Putamen (tissue), 1 donor: ENCODE results near the gene TSC2.
"Not testable (repeated sequence)": the region's sequence is repeated elsewhere in the genome, so short reads cannot be mapped to it uniquely, and the experiment has no call there.

Source experiments
- DNase-seq: peaks from one replicate; pipeline ENCODE4 v3.0.0-alpha.2; 2016; ENCODE audit warnings: low spot score

TSC2 gene

GRCh38 chr16:2086812-2087747, 39.3 kb downstream of the TSC2 start:
- DNase-seq = no peak

DNA sequence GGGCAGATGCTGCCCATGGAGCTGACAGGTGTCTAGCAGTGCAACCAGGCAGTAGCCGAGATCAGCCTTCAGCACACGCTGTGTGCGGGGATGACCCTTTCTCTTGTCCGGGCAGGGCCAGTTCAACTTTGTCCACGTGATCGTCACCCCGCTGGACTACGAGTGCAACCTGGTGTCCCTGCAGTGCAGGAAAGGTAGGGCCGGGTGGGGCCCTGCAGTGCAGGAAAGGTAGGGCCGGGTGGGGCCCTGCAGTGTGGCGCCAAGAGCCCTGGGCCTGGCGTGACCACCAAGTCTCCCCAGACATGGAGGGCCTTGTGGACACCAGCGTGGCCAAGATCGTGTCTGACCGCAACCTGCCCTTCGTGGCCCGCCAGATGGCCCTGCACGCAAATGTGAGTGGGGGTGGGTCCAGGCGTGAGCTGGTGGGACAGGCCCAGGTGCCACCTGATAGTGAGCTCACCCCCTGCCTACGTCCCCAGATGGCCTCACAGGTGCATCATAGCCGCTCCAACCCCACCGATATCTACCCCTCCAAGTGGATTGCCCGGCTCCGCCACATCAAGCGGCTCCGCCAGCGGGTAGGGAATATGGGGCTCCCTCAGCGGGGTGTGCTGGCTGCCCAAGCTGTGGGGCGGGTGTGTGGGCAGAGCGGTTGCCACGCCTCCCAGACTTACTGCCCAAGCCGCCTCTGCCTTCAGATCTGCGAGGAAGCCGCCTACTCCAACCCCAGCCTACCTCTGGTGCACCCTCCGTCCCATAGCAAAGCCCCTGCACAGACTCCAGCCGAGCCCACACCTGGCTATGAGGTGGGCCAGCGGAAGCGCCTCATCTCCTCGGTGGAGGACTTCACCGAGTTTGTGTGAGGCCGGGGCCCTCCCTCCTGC, 40.2 kb downstream of the TSC2 start:
- DNase-seq = no peak

DNA sequence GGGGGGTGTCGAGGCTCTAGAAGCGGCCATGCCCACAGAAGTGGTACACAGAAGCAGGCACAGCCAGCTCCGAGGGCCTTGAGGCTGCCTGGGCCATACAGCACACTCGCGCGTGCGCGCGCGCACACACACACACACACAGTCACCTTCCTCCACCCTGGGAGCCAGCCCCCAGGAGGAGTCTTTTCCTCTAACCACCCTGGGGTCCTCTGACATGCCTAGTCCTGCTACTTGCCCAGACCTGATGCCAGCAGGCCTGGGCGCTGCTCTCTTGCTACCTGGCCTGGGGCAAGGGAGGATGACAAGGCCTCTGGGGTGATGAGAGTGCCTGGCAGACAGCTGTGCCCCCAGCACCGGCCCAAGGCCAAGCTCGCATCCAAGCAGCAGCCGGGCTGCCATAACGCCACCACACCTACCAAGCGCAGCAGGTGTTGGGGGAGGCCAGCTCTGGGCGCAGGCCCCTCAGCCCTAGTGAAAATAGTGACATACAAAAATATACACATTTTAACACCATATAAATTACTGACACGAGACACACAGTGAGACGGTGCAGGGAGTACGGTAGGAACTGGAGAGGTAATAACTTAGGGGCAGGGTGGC, 41.1 kb downstream of the TSC2 start:
- no peak for DNase-seq

DNA sequence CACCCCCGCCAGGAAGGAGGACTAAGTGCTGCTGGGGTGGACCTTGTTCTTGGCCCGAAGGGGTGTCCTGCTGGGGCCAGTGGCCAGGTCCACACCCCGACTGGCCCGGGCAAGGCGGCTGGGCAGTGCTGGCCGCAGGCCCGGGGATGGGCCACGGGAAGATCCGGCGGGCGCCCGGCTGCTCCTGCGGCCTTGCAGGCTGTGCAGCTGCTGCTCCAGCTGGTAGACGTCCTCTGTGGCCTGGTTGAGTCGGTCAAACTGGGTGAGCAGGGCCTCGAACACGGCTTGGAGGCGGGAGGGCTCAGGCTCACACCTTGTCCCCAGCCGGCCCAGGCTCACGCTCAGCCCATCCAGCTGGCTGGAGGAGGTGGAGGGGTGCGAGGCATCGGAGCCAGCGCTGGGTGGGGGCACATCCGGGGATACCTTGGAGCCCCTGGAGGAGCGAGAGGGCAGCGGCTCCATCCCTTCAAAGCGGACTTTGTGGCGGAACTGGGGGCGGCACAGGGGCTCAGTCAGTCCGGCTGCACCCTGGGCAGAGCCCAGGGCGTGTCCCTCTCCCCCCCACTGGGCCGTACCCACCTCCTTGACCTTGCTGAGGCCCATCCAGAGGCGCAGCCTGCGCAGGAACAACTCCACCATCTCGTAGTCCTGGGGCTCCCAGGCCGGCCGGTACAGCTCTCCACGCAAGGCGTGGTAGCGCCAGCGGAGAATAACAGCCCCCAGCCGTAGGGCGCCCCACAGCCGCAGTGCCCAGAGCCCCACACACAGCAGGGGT, 42.1 kb downstream of the TSC2 start:
- DNase-seq = no peak

DNA sequence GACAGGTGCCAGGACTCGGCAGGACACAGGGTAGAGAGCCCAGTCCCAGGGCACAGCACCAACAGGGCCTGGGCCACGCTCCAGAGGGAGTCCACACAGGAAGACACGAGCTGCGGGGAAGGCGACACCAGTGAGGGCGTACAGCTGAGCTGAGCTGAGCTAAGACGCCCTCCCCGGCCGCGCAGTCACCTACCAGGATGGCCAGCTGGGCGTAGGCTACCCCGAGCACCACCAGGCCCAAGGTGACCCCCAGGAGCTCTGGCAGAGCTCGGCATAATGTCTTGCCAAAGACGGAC, 42.6 kb downstream of the TSC2 start:
- DNase-seq = peak; percentile 24

- no peak for DNase-seq
Measured at GRCh38 chr16:2090777-2091546, 43.2 kb downstream of the TSC2 start.

DNA sequence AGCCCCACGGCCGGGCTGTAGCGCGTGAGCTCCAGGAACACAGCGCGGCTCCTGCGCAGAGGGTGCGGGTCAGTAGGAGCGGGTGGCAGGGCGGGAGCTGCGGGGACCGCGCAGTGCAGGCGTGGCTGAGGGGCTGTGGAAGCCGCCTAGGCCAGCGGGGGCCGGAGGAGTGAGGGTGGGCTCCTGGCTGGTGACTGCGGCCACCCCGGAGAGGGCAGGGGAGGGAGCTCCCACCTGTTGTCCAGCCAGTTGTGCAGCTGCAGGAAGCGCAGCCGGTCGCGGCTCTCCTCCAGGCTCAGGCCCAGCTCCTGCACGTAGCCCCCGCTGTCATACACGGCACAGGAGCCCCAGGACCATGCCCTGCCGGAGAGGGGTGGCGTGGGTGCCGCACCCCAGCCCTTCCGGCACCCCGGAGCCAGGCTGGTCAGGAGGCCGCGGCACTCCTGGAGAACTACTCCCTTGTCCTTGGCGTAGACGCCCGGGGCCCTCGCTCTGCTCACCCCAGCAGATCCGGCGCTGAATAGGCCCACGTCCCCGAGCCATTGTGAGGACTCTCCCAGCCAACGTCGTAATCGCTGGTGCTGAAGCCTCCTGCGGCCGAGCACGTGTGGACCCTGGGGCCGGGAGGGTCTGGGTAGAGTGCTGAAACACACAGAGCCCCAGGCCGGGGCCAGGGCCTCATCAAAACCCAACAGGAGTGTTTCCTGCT, 43.9 kb downstream of the TSC2 start:
- DNase-seq = no peak

DNA sequence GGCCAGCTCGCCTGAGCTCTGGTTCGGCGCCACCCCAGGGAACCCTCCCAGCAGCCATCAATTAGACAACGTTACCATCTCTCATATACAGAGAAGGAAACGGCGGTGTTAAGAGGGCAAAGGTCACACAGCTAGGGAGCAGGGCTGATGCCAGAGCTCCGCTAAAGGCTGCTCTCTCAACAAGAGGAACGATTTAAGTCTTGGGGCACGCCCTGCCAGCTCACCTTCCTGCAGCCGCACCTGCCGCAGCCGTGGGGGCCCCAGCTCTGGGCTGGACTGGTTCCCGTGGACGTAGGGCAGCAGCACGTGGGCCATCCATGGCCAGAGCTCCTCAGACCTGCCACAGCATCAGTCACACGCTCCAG, 44.5 kb downstream of the TSC2 start:
- DNase-seq = no peak

- DNase-seq = no peak
Measured at GRCh38 chr16:2092866-2093265, 45.1 kb downstream of the TSC2 start.

- DNase-seq = no peak
Measured at GRCh38 chr16:2093793-2094192, 46.0 kb downstream of the TSC2 start.

GRCh38 chr16:2095315-2095853, 47.6 kb downstream of the TSC2 start:
- no peak for DNase-seq

GRCh38 chr16:2095918-2096582, 48.3 kb downstream of the TSC2 start:
- no peak for DNase-seq

DNA sequence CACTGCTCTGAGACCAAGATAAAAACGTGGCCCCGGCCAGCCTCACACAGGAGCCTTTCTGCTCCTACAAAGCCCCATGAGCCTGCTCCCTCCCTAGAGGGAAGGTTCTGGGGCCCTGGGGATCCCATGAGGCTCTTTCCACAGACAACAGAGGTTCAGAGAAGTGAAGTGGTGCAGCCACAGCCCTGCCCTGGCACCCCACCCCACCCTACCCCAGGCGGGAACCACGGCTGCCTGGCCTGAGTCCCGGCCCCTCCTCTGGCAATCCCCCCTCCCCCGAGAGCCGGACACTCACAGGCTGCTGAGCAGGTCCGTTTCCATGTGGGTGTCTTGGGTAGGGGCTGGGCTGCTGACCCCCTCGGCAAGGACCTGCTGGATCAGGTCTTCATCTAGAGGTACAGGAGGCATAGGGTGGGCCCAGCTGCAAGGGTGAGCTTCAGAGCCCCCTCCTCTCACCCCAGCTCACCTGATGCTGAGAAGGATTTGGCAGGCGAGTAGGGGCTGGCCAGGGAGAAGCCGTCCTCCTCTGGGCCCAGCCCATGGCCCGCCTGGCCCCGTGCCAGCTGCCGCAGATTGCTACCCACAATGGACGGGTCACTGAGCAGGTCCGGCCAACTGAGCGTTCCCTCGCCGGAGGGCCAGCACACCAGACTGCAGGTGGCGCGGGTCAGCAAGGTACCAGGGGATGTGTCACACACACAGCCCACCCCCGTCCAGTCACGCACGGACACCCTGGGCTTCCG, 49.2 kb downstream of the TSC2 start:
- no peak for DNase-seq

DNA sequence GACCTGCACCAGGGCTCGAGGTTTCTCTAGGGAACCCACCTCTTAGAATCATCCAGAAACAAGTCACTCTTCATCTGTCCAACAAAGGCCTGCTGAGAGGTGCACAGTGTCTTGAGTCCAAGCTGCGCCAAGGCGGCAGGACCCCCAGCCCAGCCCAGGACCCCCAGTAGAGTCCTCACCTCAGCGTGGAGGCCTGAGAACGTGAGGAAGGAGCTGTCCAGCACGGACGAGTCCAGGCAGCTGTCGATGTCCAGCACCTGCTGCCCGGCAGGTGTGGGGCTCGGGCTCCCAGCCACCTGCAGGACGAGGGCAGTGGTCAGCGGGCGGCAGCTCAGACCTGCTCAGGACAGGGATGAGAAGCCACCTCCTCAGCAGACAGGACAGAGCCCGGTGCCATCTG, 49.9 kb downstream of the TSC2 start:
- DNase-seq = not testable (repeated sequence)

DNA sequence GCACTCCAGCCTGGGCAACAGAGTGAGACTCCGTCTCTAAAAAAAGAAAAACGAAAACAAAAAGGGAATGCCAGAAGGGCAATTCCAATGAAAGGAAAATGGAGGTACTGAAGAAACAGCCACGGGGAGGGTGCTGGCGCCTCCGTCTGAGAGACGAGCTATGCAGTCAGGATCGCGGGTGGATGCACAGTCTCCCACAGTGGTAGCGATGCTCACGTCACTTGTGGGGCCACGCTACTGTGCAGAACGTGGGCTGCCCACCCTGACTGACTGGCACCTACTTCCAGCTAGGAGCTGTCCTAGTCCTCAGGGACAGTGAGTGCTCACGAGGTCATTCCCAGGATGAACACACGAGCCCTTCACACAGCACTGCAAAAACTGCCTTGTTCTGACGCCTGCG, 53.8 kb downstream of the TSC2 start:
- DNase-seq = not testable (repeated sequence)

DNA sequence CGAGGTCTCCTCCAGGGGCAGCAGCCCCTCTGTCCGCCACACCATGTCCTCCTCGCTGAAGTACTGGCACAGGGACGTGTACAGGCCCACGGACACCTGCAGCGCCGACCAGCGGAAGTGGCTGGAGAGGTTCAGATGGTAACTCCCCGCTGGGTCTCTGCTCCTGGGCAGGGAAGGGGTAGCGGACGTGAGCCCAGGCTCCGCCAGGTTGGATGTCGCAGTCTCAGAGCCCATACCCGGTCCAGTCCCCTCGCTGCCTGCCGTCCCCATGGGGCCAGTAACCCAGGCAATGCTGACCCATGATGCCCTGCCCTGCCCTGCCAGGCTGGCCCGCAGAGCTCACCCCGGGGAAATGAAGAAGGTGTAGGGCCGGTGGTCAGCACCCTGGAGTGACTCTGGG, 54.7 kb downstream of the TSC2 start:
- DNase-seq = no peak

GRCh38 chr16:2104464-2104863, 56.7 kb downstream of the TSC2 start:
- DNase-seq = not testable (repeated sequence)

DNA sequence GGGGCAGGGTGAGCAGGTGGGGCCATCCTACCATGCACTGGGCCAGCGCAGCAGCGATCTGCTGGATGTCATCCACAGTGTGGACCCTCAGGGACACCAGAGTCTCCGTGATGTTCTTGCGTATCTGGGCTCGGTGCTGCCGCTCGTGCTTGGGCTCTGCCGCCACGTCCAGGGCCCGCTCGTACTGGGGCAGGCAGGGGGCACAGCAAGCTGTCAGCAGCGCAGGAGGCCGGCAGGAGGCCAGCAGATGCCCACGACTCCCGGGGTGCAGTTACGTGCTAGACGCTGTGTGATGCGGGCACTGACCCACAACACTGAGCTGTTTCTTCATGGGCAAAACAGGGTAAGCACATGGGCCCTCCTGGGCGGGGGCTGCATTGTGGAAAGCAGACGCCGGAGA, 57.5 kb downstream of the TSC2 start:
- not testable (repeated sequence) for DNase-seq

DNA sequence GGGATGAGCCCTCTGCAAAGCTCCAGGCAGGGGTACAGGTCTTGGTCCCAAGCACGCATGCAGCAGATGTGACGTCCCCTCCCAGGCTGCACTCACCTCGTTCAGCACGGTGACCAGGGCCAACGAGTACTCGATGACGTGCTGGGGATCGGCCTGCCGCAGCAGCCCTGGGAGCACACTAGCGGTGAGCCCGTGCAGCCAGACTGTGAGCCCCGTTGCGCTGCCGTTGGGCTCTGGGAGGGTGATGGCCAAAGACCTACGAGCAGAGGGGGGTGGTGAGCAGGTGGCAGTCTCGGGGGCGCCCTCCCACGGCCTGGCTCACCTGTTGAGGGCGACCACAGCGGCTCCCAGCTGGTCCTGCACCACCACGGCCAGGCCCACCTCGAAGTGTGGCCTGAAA, 58.0 kb downstream of the TSC2 start:
- not testable (repeated sequence) for DNase-seq
